ENCODE measurements around the gene POLE. TPM values are rescaled to one million over a fixed set of nuclear protein-coding genes. Genes with fewer than 3 reads are reported as not detected.

The POLE gene
- total RNA-seq, 1 experiment from 2014 or later, result 144 TPM

GRCh38 chr12:132624910-132625630 lies 62.1 kb downstream of the POLE start:
- ChIA-PET CTCF (no interaction called here), POLR2A (no interaction called here)
- H3K36me3 Mint-ChIP-seq, result peaks cover 30% of the 10 kb centered on the region
- H3K27ac Mint-ChIP-seq, result no peak overlapping the region
- H3K9me3 Mint-ChIP-seq, result no peaks in the 10 kb centered on the region
- peaks cover 8% of the 10 kb centered on the region; the same call in 1 of the 2 replicates for H3K27me3 Mint-ChIP-seq (ENCODE audit: low read depth)
- H3K4me1 Mint-ChIP-seq, result no peaks in the 10 kb centered on the region
- ATAC-seq (no peak), DNase-seq (ENCODE audit: low spot score) (no peak)
- no peak for TF ChIP-seq IRF1 (CRISPR knock-in tag; IDR thresholded peaks at IDR 0.05)
- no peak for TF ChIP-seq SMAD4 (CRISPR knock-in tag; IDR thresholded peaks at IDR 0.05)
- TF ChIP-seq ZNF416 (CRISPR knock-in tag; IDR thresholded peaks at IDR 0.05), result no peak
- no peak overlapping the region for H3K4me3 Mint-ChIP-seq

- Mint-ChIP-seq H3K27me3 (ENCODE audit: low read depth) (peaks cover 8% of the 10 kb centered on the region; the same call in 1 of the 2 replicates), H3K36me3 (peaks cover 22% of the 10 kb centered on the region), H3K27ac (no peak overlapping the region), H3K4me1 (no peaks in the 10 kb centered on the region), H3K4me3 (no peak overlapping the region), H3K9me3 (no peaks in the 10 kb centered on the region)
- no peak for ATAC-seq
- TF ChIP-seq E2F4 (CRISPR knock-in tag; IDR thresholded peaks at IDR 0.05; ENCODE audit: borderline replicate concordance, low read depth), result no peak
- POLR2A ChIA-PET, result no interaction called here
- CTCF ChIA-PET, result no interaction called here
- no peak for DNase-seq (ENCODE audit: low spot score)
Observed at GRCh38 chr12:132624186-132624855, 62.8 kb downstream of the POLE start.

GRCh38 chr12:132623072-132623869 lies 63.9 kb downstream of the POLE start:
- Mint-ChIP-seq H3K27ac (peak overlapping the region; percentile 79), H3K27me3 (ENCODE audit: low read depth) (peaks cover 10% of the 10 kb centered on the region), H3K4me3 (no peak overlapping the region), H3K36me3 (peaks cover 15% of the 10 kb centered on the region), H3K4me1 (no peaks in the 10 kb centered on the region), H3K9me3 (no peaks in the 10 kb centered on the region)
- no peak for ATAC-seq
- ChIA-PET POLR2A (no interaction called here), CTCF (interaction anchor here (3.3 kb wide), 1 partner anchor 15 kb away, joined by 14 read pairs; no protein-coding TSS in a partner anchor)
- TF ChIP-seq HMGA2 (CRISPR knock-in tag; IDR thresholded peaks at IDR 0.05) (no peak), ARID4B (CRISPR knock-in tag; IDR thresholded peaks at IDR 0.05; ENCODE audit: borderline replicate concordance) (no peak), ZNF532 (CRISPR knock-in tag; IDR thresholded peaks at IDR 0.05; ENCODE audit: borderline replicate concordance) (no peak), ZBTB43 (CRISPR knock-in tag; IDR thresholded peaks at IDR 0.05) (no peak), SOX15 (CRISPR knock-in tag; IDR thresholded peaks at IDR 0.05) (no peak), TCF7 (CRISPR knock-in tag; IDR thresholded peaks at IDR 0.05; ENCODE audit: low read depth) (no peak), MLX (CRISPR knock-in tag; IDR thresholded peaks at IDR 0.05) (no peak)
- DNase-seq (ENCODE audit: low spot score), result no peak

Measured in WTC11 (cell line).